Measurements from ENCODE around the gene CFAP410. TPM values are rescaled to one million over a fixed set of nuclear protein-coding genes. Genes with fewer than 3 reads are reported as not detected.

CFAP410 gene
- total RNA-seq, 1 experiment from 2014 or later = 11.0 TPM

GRCh38 chr21:44326716-44327602 is 12.2 kb downstream of the CFAP410 start:
- in situ Hi-C loops (cut with HindIII; ENCODE audit: low pct_unique_long_range_greater_than_20kb, low sequenced_read_pairs) = no loop called here

GRCh38 chr21:44326272-44326647 is 12.9 kb downstream of the CFAP410 start:
- in situ Hi-C loops (cut with HindIII; ENCODE audit: low pct_unique_long_range_greater_than_20kb, low sequenced_read_pairs) = no loop called here

More at GRCh38 chr21:44326716-44327602, 12.2 kb downstream of the CFAP410 start:
- DNase-seq (ENCODE audit: low read depth, low spot score) = no peak

GRCh38 chr21:44325386-44326271 is 13.6 kb downstream of the CFAP410 start:
- in situ Hi-C loops (cut with HindIII; ENCODE audit: low pct_unique_long_range_greater_than_20kb, low sequenced_read_pairs) = no loop called here
- DNase-seq (ENCODE audit: low read depth, low spot score) = no peak

More at GRCh38 chr21:44326272-44326647, 12.9 kb downstream of the CFAP410 start:
- DNase-seq (ENCODE audit: low read depth, low spot score) = no peak

- no peak for DNase-seq (ENCODE audit: low read depth, low spot score)
- in situ Hi-C loops (cut with HindIII; ENCODE audit: low pct_unique_long_range_greater_than_20kb, low sequenced_read_pairs) = no loop called here
Measured at GRCh38 chr21:44324854-44325107, 14.4 kb downstream of the CFAP410 start.

- DNase-seq (ENCODE audit: low read depth, low spot score) = no peak
- in situ Hi-C loops (cut with HindIII; ENCODE audit: low pct_unique_long_range_greater_than_20kb, low sequenced_read_pairs) = no loop called here
Measured at GRCh38 chr21:44324106-44324853, 14.9 kb downstream of the CFAP410 start.

GRCh38 chr21:44323591-44323990 is 15.6 kb downstream of the CFAP410 start:
- in situ Hi-C loops (cut with HindIII; ENCODE audit: low pct_unique_long_range_greater_than_20kb, low sequenced_read_pairs) = no loop called here
- DNase-seq (ENCODE audit: low read depth, low spot score) = no peak

GRCh38 chr21:44322621-44323325 is 16.4 kb downstream of the CFAP410 start:
- in situ Hi-C loops (cut with HindIII; ENCODE audit: low pct_unique_long_range_greater_than_20kb, low sequenced_read_pairs) = no loop called here
- DNase-seq (ENCODE audit: low read depth, low spot score) = no peak

- in situ Hi-C loops (cut with HindIII; ENCODE audit: low pct_unique_long_range_greater_than_20kb, low sequenced_read_pairs) = no loop called here
- no peak for DNase-seq (ENCODE audit: low read depth, low spot score)
Measured at GRCh38 chr21:44321846-44322450, 17.2 kb downstream of the CFAP410 start.

GRCh38 chr21:44320847-44321246 is 18.3 kb downstream of the CFAP410 start:
- DNase-seq (ENCODE audit: low read depth, low spot score) = no peak
- in situ Hi-C loops (cut with HindIII; ENCODE audit: low pct_unique_long_range_greater_than_20kb, low sequenced_read_pairs) = no loop called here

- in situ Hi-C loops (cut with HindIII; ENCODE audit: low pct_unique_long_range_greater_than_20kb, low sequenced_read_pairs) = no loop called here
- no peak for DNase-seq (ENCODE audit: low read depth, low spot score)
Measured at GRCh38 chr21:44319407-44320065, 19.7 kb downstream of the CFAP410 start.

- in situ Hi-C loops (cut with HindIII; ENCODE audit: low pct_unique_long_range_greater_than_20kb, low sequenced_read_pairs) = no loop called here
- no peak for DNase-seq (ENCODE audit: low read depth, low spot score)
Measured at GRCh38 chr21:44318489-44319285, 20.5 kb downstream of the CFAP410 start.

- in situ Hi-C loops (cut with HindIII; ENCODE audit: low pct_unique_long_range_greater_than_20kb, low sequenced_read_pairs) = no loop called here
- DNase-seq (ENCODE audit: low read depth, low spot score) = no peak
Measured at GRCh38 chr21:44317871-44318270, 21.3 kb downstream of the CFAP410 start.

- DNase-seq (ENCODE audit: low read depth, low spot score) = no peak
- in situ Hi-C loops (cut with HindIII; ENCODE audit: low pct_unique_long_range_greater_than_20kb, low sequenced_read_pairs) = no loop called here
Measured at GRCh38 chr21:44317241-44317782, 21.9 kb downstream of the CFAP410 start.

- no peak for DNase-seq (ENCODE audit: low read depth, low spot score)
- in situ Hi-C loops (cut with HindIII; ENCODE audit: low pct_unique_long_range_greater_than_20kb, low sequenced_read_pairs) = no loop called here
Measured at GRCh38 chr21:44316277-44316900, 22.8 kb downstream of the CFAP410 start.

GRCh38 chr21:44315691-44316203 is 23.4 kb downstream of the CFAP410 start:
- DNase-seq (ENCODE audit: low read depth, low spot score) = no peak
- in situ Hi-C loops (cut with HindIII; ENCODE audit: low pct_unique_long_range_greater_than_20kb, low sequenced_read_pairs) = no loop called here

All from SK-MEL-5 (cell line).